GM18951 (cell line): ENCODE results near the gene MDM1.

Experiments used
- POLR2A ChIP-seq: IDR thresholded peaks from 4 replicates; pipeline ENCODE4 v1.6.1; 2011; ENCODE audit warnings: mild to moderate bottlenecking; ENCODE audit not compliant: insufficient read length, insufficient read depth; ENCODE audit errors: extremely low read depth
- in situ Hi-C: fragments of 300-500 bp; cut with MboI; formaldehyde crosslinking; loops from one replicate; pipeline ENCODE4 v1.12.0; 2022; ENCODE audit warnings: low sequenced_read_pairs, mixed read lengths, inconsistent platforms; ENCODE audit not compliant: unreplicated experiment

Gene MDM1

GRCh38 chr12:68293347-68293746 is 38.8 kb downstream of the MDM1 start:
- in situ Hi-C loops, result no loop called here

GRCh38 chr12:68292151-68292943 is 39.8 kb downstream of the MDM1 start:
- in situ Hi-C loops, result no loop called here
- TF ChIP-seq POLR2A, result no peak

More at GRCh38 chr12:68293347-68293746, 38.8 kb downstream of the MDM1 start:
- TF ChIP-seq POLR2A, result no peak

GRCh38 chr12:68291396-68292036 is 40.6 kb downstream of the MDM1 start:
- in situ Hi-C loops, result no loop called here
- TF ChIP-seq POLR2A, result no peak

- in situ Hi-C loops, result no loop called here
- no peak for TF ChIP-seq POLR2A
These were observed 42.0 kb downstream of the MDM1 start for GRCh38 chr12:68290126-68290525.

- TF ChIP-seq POLR2A, result no peak
- in situ Hi-C loops, result no loop called here
These were observed 45.1 kb downstream of the MDM1 start for GRCh38 chr12:68287106-68287505.

- TF ChIP-seq POLR2A, result no peak
- in situ Hi-C loops, result no loop called here
These were observed 45.8 kb downstream of the MDM1 start for GRCh38 chr12:68286396-68286795.

- in situ Hi-C loops, result no loop called here
- no peak for TF ChIP-seq POLR2A
These were observed 46.6 kb downstream of the MDM1 start for GRCh38 chr12:68285541-68285940.

- in situ Hi-C loops, result no loop called here
- TF ChIP-seq POLR2A, result no peak
These were observed 50.7 kb downstream of the MDM1 start for GRCh38 chr12:68281322-68282077.

GRCh38 chr12:68280240-68280639 is 51.9 kb downstream of the MDM1 start:
- in situ Hi-C loops, result no loop called here
- TF ChIP-seq POLR2A, result no peak

- no peak for TF ChIP-seq POLR2A
- in situ Hi-C loops, result no loop called here
These were observed 52.7 kb downstream of the MDM1 start for GRCh38 chr12:68279227-68280054.

- TF ChIP-seq POLR2A, result no peak
- in situ Hi-C loops, result no loop called here
These were observed 55.7 kb downstream of the MDM1 start for GRCh38 chr12:68276402-68276930.

- in situ Hi-C loops, result no loop called here
- TF ChIP-seq POLR2A, result no peak
These were observed 59.4 kb downstream of the MDM1 start for GRCh38 chr12:68272732-68273131.
